SK-N-SH treated with all-trans-retinoic acid at 6 μM for 48 hours (cell line): ENCODE results near the gene PRR11.

Source experiments
- ARNTL ChIP-seq: fragments of 450-650 bp; formaldehyde crosslinking; IDR thresholded peaks from 2 replicates; pipeline ENCODE4 v1.5.0; 2020; ENCODE audit warnings: low read depth, mild to moderate bottlenecking, moderate library complexity, borderline replicate concordance
- BACH2 ChIP-seq: fragments of 250-450 bp; sonication (Bioruptor Pico); IDR thresholded peaks from 2 replicates; pipeline ENCODE4 v1.9.0; 2021; ENCODE audit warnings: mild to moderate bottlenecking, borderline replicate concordance
- GLIS3 ChIP-seq: fragments of 250-450 bp; sonication (Bioruptor Pico); IDR thresholded peaks from 2 replicates; pipeline ENCODE4 v1.5.0; 2020; ENCODE audit warnings: mild to moderate bottlenecking, moderate library complexity
- ZC3H10 ChIP-seq: fragments of 250-450 bp; sonication (Bioruptor Pico); IDR thresholded peaks from 2 replicates; pipeline ENCODE4 v1.5.1; 2021; ENCODE audit warnings: mild to moderate bottlenecking, moderate library complexity
- ZFP3 ChIP-seq: fragments of 250-450 bp; sonication (Bioruptor Pico); IDR thresholded peaks from 2 replicates; pipeline ENCODE4 v1.5.0; 2020; ENCODE audit warnings: mild to moderate bottlenecking, moderate library complexity
- ZNF565 ChIP-seq: fragments of 450-650 bp; formaldehyde crosslinking; conservative IDR thresholded peaks from 2 replicates; pipeline ENCODE4 v1.5.0; 2020; ENCODE audit warnings: low read depth, mild to moderate bottlenecking, moderate library complexity
- ZNF70 ChIP-seq: fragments of 450-650 bp; formaldehyde crosslinking; IDR thresholded peaks from 2 replicates; pipeline ENCODE4 v1.5.0; 2020; ENCODE audit warnings: mild to moderate bottlenecking, moderate library complexity
- TF ChIP-seq, protein P1 (sequence below): fragments of 250-450 bp; sonication (Bioruptor Pico); IDR thresholded peaks from 2 replicates; pipeline ENCODE4 v1.5.1; 2021; ENCODE audit warnings: mild to moderate bottlenecking, moderate library complexity
- TF ChIP-seq, protein P2 (sequence below): fragments of 250-450 bp; sonication (Bioruptor Pico); IDR thresholded peaks from 2 replicates; pipeline ENCODE4 v1.8.0; 2020; ENCODE audit warnings: mild to moderate bottlenecking, moderate library complexity, borderline replicate concordance
- TF ChIP-seq, protein P3 (sequence below): fragments of 250-450 bp; sonication (Bioruptor Pico); IDR thresholded peaks from 2 replicates; pipeline ENCODE4 v1.5.1; 2020; ENCODE audit warnings: low read depth, mild to moderate bottlenecking, moderate library complexity

DNA sequence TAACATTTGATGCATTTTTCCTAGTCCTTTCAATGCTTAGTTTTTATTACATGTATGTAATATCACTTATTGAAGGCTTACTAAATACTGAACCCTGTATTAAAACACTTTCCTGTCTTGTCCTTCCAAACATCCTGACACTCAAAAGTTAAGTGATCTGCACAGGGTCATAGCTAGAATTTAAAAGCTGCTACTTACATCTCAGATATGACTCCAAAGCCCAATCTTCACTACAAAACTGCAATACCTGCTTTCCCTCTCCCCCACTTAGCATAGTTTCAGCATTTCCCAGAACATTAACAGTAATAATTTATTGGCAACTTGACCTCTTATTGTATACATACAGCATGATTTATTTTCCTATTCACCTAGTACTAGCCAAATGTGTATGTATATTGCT lies 44.6 kb upstream of the PRR11 start:
- no peak for TF ChIP-seq ZC3H10
- TF ChIP-seq ZNF565 (CRISPR knock-in tag): no peak
- TF ChIP-seq ZNF70 (CRISPR knock-in tag): no peak
- no peak for TF ChIP-seq ZFP3
- TF ChIP-seq, protein P1, sequence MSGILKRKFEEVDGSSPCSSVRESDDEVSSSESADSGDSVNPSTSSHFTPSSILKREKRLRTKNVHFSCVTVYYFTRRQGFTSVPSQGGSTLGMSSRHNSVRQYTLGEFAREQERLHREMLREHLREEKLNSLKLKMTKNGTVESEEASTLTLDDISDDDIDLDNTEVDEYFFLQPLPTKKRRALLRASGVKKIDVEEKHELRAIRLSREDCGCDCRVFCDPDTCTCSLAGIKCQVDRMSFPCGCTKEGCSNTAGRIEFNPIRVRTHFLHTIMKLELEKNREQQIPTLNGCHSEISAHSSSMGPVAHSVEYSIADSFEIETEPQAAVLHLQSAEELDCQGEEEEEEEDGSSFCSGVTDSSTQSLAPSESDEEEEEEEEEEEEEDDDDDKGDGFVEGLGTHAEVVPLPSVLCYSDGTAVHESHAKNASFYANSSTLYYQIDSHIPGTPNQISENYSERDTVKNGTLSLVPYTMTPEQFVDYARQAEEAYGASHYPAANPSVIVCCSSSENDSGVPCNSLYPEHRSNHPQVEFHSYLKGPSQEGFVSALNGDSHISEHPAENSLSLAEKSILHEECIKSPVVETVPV (CRISPR knock-in tag): no peak
- TF ChIP-seq, protein P2, sequence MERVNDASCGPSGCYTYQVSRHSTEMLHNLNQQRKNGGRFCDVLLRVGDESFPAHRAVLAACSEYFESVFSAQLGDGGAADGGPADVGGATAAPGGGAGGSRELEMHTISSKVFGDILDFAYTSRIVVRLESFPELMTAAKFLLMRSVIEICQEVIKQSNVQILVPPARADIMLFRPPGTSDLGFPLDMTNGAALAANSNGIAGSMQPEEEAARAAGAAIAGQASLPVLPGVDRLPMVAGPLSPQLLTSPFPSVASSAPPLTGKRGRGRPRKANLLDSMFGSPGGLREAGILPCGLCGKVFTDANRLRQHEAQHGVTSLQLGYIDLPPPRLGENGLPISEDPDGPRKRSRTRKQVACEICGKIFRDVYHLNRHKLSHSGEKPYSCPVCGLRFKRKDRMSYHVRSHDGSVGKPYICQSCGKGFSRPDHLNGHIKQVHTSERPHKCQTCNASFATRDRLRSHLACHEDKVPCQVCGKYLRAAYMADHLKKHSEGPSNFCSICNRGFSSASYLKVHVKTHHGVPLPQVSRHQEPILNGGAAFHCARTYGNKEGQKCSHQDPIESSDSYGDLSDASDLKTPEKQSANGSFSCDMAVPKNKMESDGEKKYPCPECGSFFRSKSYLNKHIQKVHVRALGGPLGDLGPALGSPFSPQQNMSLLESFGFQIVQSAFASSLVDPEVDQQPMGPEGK: no peak
- TF ChIP-seq GLIS3 (CRISPR knock-in tag): no peak
- TF ChIP-seq BACH2 (CRISPR knock-in tag): no peak
- TF ChIP-seq, protein P3, sequence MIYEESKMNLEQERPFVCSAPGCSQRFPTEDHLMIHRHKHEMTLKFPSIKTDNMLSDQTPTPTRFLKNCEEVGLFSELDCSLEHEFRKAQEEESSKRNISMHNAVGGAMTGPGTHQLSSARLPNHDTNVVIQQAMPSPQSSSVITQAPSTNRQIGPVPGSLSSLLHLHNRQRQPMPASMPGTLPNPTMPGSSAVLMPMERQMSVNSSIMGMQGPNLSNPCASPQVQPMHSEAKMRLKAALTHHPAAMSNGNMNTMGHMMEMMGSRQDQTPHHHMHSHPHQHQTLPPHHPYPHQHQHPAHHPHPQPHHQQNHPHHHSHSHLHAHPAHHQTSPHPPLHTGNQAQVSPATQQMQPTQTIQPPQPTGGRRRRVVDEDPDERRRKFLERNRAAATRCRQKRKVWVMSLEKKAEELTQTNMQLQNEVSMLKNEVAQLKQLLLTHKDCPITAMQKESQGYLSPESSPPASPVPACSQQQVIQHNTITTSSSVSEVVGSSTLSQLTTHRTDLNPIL (CRISPR knock-in tag): no peak
- no peak for TF ChIP-seq ARNTL (CRISPR knock-in tag)
